ENCODE data around the gene CEBPE.
"Not testable (repeated sequence)": the region's sequence is repeated elsewhere in the genome, so short reads cannot be mapped to it uniquely, and the experiment has no call there.

- not testable (repeated sequence) for TF ChIP-seq CTCF (conservative IDR thresholded peaks at IDR 0.05; ENCODE audit: low read length); EZH2phosphoT487 (IDR thresholded peaks at IDR 0.05; ENCODE audit: borderline replicate concordance)
These were observed 10.9 kb downstream of the CEBPE start for GRCh38 chr14:23108169-23108568.

Measured in Loucy (cell line).